Left kidney (tissue), 2 donors: ENCODE data around the gene SUPT3H. TPM values are rescaled to one million over a fixed set of nuclear protein-coding genes. Genes with fewer than 3 reads are reported as not detected.
"Not testable (repeated sequence)": the region's sequence is repeated elsewhere in the genome, so short reads cannot be mapped to it uniquely, and the experiment has no call there.

Source experiments
- DNase-seq: peaks from one replicate; pipeline ENCODE4 v3.0.0-alpha.2; 2013
- polyA plus RNA-seq: library from polyadenylated mRNA; unstranded; fragments of 120-200 nt; gene quantifications from one replicate; pipeline ENCODE4 v1.2.1, GENCODE V29; 2013; ENCODE audit not compliant: insufficient read length

Gene SUPT3H
- polyA plus RNA-seq, 1 donor, result 23.4 TPM

- DNase-seq, result no peak
These were observed 481.0 kb downstream of the SUPT3H start for GRCh38 chr6:44896701-44897100.

- DNase-seq, result no peak
These were observed 485.2 kb downstream of the SUPT3H start for GRCh38 chr6:44892579-44892978.

- not testable (repeated sequence) for DNase-seq
These were observed 498.7 kb downstream of the SUPT3H start for GRCh38 chr6:44879071-44879470.

GRCh38 chr6:44876638-44877037, 501.1 kb downstream of the SUPT3H start:
- DNase-seq, result not testable (repeated sequence)

- DNase-seq, result no peak
These were observed 508.3 kb downstream of the SUPT3H start for GRCh38 chr6:44869321-44869897.

GRCh38 chr6:44868910-44869309, 508.8 kb downstream of the SUPT3H start:
- no peak for DNase-seq

- DNase-seq, result no peak
These were observed 509.4 kb downstream of the SUPT3H start for GRCh38 chr6:44868335-44868668.

GRCh38 chr6:44867571-44868334, 510.0 kb downstream of the SUPT3H start:
- DNase-seq, result no peak

- not testable (repeated sequence) for DNase-seq
These were observed 512.5 kb downstream of the SUPT3H start for GRCh38 chr6:44865184-44865583.

GRCh38 chr6:44859901-44860410, 517.8 kb downstream of the SUPT3H start:
- no peak for DNase-seq

- no peak for DNase-seq
These were observed 518.7 kb downstream of the SUPT3H start for GRCh38 chr6:44858998-44859397.

GRCh38 chr6:44856479-44856878, 521.3 kb downstream of the SUPT3H start:
- DNase-seq, result no peak

- DNase-seq, result no peak
These were observed 521.9 kb downstream of the SUPT3H start for GRCh38 chr6:44855562-44856411.

- no peak for DNase-seq
These were observed 522.9 kb downstream of the SUPT3H start for GRCh38 chr6:44854712-44855443.

GRCh38 chr6:44851176-44851575, 526.6 kb downstream of the SUPT3H start:
- DNase-seq, result no peak

GRCh38 chr6:44850312-44850711, 527.4 kb downstream of the SUPT3H start:
- no peak for DNase-seq

GRCh38 chr6:44849806-44850205, 527.9 kb downstream of the SUPT3H start:
- no peak for DNase-seq

GRCh38 chr6:44843734-44844133, 534.0 kb downstream of the SUPT3H start:
- no peak for DNase-seq

- DNase-seq, result no peak
These were observed 535.1 kb downstream of the SUPT3H start for GRCh38 chr6:44842616-44843015.

- no peak for DNase-seq
These were observed 535.9 kb downstream of the SUPT3H start for GRCh38 chr6:44841829-44842228.

GRCh38 chr6:44837741-44838140, 540.0 kb downstream of the SUPT3H start:
- no peak for DNase-seq

GRCh38 chr6:44837255-44837654, 540.5 kb downstream of the SUPT3H start:
- no peak for DNase-seq
